ENCODE data around the gene MICALL2.

DNA sequence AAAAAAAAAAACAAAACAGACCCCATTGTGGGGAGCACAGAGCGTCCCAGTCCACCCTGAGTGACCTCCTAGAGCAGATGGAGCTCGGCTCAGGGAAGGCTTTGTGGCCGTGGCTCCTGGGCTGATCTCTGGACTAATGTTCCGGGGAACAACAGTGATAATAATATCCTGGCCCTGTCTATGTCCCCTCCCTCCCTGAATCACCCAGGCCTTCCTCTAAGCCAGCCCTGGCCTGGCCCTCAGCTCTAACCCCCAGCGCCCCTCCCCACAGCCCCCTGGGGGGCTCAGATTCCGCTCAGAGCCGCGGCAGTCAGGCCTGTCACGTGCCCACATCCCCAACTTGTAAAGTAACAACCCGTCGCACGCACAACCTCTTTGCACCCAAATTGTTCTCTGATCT is 48.3 kb downstream of the MICALL2 start:
- TF ChIP-seq CTCF (tag by site-specific recombination; IDR thresholded peaks at IDR 0.05) (no peak), ZSCAN30 (tag by site-specific recombination; IDR thresholded peaks at IDR 0.05) (no peak), ZNF146 (tag by site-specific recombination; IDR thresholded peaks at IDR 0.05) (no peak), ZNF585B (tag by site-specific recombination; IDR thresholded peaks at IDR 0.05) (no peak), ZNF138 (tag by site-specific recombination; IDR thresholded peaks at IDR 0.05; ENCODE audit: borderline replicate concordance) (no peak), GFI1B (tag by site-specific recombination; IDR thresholded peaks at IDR 0.05) (no peak), ZNF423 (tag by site-specific recombination; IDR thresholded peaks at IDR 0.05) (no peak)

All from HEK293 (cell line).